Stimulated activated CD4-positive, alpha-beta T cell treated with anti-CD3 and anti-CD28 coated beads, Interleukin-15, amount 100 ng/mL, for 1 hour (primary cell): ENCODE data around the gene TRABD2B.

Experiments used
- DNase-seq, 2 donors: peaks; one replicate each; pipeline ENCODE4 v3.0.0-alpha.2; 2020; ENCODE audit warnings: low read depth in 1 of 2, low spot score in 1 of 2

The TRABD2B gene

DNA sequence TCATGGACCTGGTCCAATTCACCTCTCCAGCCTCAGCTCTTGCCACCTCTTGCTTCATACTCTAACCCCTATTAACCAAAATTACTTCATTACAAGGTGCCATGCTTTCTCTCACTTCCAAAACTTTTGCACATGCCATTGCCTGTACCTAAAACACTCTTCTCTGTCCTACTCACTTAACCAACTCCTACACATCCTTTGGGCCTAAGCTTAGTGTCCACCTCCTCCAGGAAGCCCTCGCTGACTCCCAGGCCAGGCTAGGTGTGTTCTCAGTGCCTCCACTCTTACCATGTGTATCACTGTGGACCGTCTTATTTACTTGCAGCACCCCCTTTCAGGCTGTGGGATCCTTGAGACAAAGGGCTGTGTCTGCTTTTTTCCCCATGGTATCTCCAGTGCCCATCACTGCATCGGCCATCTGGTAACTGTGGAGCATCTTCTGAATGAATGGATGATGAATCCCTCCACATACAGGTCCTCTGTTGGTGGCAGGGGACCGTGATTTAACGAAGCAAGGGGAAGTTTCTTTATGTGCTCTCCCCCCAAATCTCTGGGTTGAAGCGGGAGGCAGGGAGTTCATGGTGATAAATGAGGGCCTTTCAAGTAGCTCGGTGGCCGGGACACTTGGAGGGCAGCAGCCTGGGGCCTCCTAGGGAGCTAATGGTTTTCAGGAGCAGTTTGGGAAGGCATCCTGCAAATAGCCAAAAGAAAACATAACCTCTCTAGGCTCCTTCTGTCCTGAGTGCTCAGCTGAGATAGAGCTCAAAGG is 111.9 kb downstream of the TRABD2B start:
- DNase-seq: no peak

DNA sequence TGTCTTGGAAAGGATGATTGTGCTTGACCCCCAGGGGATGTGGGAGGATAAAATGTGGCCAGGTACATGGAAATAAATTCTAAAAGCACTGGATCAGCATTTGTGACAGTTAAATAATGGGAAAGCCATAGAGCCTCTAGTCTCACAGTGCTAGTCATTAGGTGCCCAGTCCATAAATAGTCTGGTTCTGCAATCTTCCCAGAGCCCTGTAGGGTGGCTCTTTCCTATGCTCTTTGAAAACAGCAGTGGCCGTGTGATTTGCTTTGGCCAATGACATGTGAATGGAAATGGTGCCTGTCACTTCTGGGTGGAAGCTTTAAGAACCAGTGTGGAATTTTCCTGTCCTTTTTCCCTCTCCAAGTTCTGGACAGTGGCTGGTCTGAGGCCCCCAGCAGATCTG is 113.2 kb downstream of the TRABD2B start:
- DNase-seq: no peak

DNA sequence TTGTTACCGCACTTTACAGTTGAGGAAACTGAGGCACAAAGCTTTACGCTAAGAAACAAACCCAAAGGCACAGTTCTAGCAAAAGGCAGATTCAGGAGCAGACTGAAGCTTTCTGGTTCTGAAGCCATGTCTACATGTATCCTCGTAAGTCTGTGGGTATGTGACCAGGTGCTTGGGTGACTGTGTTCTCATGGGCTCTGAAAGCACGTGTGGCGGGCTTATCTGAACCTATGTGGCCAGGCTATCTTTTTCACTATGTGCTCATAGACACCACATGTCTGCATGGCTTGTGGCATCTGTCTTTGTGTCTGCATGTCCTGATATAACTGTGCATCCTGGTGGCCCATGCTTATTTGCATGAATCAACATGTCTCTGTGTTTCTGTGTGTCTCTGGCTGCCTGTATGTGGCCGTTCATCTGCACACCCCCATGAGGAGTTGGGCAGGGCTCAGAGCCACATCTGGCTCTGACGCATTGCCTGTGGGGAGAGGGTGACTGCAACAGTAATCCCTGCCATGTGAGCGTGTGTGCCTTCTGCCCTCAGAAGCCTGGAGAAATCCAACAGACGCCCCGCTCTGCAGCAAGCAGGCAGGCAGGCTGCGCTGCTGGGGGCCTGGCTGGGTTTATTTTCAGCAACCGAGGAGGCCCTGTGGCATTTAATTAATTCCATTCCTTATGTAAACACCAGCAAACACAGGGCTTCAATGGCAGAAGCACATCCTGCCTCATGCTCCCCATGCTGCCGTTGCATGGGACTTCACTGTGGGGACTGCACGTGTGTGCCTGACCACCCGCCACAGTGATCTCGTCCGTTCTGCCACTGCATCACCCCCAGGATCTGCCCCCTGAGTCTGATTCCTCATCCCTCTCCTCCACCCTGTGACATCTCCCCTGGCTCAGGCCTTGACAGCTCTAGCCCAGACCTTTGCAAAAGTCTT is 115.4 kb downstream of the TRABD2B start:
- DNase-seq: no peak

DNA sequence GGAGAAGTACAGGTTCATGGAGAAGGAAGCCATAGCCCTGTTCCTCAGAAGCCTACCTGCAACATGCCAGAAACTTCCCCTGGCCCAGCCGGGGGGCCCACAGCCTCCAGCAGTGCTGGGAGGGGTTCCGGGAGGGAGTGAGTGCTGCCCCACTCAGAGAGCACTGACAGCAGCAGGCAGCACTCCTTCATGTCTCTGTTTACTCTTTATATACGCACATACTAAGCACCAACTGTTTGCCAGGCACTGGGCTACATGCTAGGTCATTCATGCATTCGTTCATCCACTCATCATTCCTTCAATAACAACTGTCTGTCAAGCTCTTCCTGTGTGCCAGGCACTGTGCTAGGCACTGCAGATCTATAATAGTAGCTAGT is 120.6 kb downstream of the TRABD2B start:
- no peak for DNase-seq

DNA sequence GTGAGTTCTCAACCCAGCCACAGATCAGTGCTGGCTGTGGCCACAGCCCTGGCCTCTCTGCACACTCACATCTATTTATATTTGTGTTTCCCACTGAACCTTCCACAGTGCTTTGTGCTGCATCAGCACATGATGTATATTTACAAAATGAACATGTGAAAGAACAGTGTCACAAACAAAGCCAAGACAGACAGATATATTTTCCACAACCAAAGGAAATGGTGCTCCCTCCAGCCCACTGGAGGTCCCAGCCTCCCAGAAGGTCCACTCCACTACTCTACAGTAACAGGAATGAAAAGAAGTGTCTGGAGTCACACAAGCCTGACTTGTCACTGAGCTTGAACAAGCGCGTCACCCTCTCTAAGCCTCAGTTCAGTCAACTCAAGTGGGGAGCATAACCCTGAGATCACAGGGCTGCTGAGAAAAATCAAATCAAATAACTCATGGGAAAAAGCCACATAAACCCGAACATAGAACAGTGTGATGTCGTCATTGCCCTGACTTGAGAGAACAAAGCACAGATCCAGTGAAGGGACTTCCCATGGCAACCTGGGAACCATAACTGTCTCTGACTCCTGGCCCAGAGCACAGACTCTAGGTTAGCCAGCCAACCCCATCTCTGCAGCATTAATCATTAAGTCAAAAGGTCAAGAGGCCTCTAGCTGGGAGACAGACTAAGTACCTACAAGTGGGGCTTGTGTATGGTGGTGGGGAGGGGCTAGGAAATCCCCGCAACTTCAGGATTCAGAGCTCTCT is 121.2 kb downstream of the TRABD2B start:
- DNase-seq: no peak

DNA sequence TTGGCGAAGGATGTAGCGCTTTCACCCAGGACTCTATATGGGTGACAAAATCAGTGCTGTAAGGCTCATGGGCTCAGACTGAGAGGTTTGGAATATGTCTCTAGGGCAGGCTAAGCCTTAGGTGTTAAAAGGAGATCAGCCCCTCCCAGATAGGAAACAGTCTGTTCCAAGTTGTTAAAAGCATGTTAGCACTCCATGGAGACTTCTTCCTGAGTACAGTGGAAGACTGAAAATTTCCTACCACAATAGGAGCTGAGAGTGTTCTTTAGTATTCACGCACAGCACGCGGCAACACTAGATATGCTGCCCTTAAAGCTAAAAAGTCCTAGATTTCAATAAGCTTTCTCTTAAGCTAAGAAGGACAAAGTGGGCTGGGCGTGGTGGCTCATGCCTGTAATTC is 122.1 kb downstream of the TRABD2B start:
- no peak for DNase-seq

DNA sequence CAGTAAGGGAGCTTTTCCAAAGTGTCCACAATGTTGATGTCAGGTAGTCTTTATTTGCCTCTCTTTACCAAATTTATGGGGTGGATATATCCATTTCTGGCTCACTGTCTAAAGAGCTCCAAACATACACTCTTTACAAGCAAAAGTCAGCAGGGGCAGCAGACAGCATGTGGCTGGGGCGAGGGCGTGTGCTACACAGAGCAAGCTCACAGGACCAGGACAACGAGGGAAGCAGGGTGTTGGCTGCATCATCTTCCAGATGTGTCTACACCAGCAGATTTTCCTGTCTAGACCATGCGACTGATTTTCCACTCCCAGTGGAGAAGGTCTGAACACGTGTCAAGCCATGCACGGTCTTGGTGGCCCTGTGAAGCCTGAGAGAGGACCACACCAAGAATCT is 123.8 kb downstream of the TRABD2B start:
- no peak for DNase-seq

DNA sequence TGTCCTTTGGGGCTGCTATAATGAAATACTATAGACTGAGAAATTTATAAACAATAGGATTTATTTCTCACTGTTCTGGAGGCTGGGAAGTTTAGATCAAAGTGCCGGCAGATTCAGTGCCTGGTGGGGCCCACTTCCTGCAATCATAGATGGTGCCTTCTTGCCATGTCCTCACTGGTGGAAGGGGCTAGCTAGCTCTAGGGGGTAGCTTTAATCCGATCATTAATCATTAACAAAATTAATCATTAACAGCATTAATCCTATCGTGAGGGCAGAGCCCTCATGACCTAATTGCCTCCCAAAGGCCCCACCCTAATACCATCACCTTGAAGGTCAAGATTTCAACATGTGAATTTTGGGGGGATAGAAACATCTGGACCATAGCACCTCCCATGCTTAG is 124.3 kb downstream of the TRABD2B start:
- no peak for DNase-seq

DNA sequence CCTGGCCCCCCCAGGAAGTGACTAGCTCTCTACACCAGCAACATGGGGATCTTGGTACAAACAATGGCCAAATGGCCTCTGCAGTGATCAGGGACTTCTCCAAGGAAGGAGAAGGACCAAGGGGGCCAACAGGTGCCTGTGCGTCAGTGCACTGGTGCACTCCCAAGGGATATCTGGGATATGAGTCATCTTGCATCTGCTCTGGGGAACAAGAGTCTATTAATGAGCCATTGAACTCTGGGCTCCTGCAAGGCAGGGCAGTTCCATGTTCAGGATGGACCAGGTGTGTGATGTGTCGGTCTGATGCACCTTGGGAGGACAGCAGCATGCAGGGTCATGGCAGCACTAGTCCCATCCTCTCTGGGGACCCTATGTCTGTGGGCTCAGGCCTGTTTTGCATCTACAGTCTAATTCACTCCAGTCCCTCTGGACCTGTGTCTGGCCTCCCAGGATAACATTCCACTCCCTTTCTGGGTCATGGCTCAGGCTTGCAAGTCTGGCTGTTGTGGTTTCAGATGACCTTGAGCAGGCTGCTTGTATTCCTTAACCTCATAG is 125.3 kb downstream of the TRABD2B start:
- DNase-seq: no peak

DNA sequence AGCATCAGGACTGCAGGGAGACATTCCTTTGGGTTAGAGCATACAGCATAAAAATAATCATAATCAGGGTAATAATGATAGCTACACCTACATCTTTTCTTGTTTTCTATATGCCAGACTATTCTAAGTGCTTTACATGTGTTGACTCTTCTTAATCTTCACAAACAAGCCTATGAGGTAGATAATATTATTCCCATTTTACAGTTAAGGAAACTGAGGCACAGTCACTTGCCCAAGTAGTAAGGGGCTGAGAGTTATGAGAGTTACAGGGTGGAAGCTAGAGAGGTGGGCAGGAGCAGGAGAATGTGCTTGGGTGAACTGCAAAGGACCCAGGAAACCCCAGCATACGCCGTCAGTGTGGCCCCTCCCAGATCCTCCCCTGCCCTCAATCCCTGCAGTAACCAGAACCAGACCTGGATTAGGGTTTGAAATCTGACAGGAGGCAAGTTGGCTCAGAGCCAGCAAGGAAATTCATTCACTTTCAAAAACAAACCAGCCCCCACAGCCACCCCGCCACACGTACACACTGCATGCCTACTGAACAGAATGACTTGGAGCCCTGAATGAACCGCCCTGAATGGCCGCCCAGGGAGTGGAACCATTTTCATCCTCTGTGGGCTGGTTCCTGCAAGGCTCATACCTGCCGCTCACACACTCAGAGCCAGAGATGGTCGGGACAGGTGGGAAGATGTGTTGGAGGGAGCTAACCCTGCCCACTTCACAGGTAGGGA is 126.1 kb downstream of the TRABD2B start:
- DNase-seq: no peak

DNA sequence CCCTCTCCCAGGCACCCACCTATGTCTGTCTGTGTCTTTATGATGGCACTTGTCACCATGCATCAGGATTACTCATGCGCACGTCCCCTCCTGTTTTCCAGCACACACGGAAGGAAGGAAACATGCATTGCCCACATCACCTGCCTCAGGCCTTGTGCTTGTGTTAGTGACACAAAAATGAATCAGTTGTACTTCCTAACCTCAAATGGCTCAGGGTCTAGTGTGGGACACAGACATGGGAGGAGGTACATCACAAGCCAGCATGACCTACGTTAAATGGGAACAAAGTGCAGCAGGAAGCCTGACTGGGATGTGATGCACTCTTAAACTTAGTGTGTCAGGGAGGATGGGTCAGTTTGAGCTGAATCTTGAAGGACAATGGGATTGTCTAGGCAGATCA is 126.7 kb downstream of the TRABD2B start:
- no peak for DNase-seq

DNA sequence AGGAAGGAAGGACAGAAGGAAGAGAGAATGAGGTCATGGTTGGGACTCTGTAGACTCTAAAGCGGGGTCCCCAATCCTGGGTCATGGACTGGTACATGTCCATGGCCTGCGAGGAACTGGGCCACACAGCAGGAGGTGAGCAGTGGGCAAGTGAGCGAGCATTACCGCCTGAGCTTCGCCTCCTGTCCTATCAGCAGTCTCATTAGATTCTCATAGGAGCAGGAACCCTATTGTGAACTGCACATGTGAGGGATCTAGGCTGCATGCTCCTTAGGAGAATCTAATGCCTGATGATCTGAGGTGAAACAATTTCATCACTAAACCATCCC is 128.9 kb downstream of the TRABD2B start:
- DNase-seq: no peak

DNA sequence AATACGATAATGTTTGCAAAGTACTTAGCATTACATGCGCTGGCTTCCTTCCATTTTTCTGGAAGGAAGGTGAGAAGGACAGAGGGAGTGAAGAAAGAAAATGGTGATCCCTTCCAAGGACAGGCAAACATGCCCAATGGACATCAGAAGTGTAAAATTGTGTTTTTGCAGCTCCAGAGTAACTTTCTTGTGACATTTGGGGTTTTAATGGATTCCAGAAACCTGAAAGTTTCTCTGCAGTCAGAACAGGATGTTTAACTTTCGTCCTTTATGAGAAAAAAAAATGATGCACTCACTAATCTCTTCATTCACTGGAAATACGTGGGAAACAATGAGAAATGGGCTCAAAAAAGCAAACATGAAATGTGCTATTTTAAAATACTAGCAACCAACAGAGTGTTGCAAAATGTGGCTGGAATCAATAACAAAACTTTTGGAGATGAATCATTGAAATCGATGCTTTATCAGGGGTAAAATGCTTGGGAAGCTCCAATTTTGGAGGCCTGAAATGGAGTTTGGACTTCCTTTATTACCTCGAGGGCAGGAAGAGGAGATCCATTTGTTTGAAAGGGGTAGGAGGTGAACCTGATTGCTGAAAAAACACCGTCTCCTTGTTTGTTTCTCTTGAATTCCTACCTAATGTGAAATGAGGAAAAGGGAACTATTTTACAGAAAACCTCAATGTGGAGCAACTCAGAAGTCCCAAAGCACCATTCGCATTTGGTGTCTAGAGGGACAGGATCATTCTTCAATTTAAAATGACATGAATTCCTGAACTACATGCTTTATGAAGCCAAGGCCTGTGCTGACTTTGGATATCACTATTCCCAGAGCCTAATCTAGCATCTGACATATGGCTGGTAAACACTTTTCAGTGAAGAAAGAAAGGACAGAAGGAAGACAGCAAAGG is 129.5 kb downstream of the TRABD2B start:
- no peak for DNase-seq

DNA sequence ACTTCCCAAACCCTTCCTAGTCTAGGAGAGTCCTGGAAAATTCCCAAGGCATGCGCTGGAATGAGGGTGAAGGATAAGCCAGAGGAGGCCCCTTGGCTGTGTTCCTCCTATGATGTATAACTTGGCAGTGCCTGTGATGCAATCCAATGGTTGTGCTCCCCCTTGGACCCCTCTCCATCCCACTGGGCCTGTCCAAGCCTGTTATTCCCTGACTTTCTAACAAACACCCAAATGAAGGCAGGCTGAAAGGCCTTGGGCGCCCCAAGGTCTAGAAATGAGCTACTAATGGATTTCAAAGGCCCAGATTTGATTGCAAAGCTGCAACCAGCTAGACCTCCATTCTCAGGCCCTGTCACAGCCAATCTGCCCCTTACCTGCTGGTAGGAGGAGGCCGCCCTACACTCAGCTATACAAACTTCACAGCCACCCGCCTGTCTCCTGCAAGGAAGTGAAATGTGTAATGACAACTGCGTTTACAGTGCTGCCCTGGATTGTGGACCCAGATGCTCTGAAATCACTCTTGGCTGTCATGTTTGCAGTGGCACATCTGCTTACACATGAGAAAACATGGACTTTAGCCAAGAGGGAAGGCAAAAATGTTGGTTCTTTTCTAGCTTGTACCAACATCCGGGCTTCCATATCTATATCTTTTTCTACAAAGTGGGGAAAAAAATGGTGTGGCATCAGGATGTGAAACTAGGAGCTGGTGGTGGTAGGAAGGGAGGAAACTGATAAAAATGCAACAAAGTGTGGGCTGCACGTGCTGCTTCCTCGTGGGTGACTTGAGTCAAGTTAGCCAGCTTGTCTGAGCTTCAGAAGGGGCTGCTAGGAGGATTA is 130.4 kb downstream of the TRABD2B start:
- DNase-seq: no peak

DNA sequence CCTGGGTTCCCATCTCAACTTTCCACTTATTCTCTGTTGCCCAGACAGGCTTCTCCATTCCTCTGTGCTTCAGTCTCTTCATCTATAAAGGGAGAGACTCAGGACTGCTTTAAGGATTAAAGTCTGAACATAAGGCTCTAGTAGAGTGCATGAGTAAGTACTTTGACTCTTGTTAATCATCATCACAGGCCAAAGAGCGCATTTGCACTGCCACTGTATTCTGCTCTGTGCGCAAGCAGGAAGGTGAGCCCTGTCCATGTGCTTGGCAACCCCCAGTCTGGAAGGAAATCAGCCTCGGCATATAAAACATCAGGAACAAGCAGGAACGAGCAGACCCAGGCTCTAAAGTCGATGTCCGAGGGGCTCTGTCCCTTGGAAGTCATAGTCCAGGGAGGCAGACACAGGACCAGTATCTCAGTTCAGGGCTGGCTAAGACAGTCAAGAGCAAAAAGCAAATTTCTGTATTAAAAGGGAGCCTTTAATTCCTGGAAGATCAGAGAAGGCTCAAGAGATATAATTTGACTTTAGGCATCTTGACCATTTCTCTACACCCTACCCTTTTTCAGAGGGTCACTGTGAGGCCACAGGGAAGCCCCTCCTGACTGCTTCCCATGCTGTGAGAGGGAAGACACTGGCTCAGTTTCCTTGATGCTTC is 131.2 kb downstream of the TRABD2B start:
- DNase-seq: no peak

DNA sequence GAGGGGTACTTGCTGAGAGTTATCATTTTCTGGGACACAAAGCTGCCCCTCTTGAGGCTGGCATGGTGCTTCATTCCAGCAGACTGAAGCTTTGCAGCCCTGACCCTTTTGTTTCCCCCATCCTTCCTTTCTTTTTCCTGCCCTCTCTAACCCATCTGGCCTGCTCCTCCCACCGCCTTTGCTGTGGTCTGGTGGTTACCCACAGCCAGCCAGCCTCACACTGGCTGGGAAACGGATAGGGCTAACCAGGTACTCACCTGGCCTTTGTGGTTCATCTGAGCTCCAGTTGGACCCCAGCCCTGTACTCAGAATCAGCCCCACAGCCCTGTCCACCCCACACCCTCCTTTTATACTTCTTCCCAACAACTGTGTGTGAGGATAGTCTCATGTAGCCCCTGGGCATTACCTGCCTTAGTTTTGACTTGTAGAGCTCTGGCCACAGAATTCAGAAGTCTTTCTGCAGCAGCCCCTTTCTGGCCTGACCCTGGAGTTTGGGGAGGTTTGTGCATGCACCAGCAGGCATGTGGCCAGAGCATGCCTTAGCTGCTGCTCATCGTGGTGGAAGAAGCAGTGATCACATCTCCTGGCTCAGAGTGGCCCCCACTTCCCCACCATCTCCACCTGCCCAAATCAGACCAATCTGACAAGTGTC is 138.0 kb downstream of the TRABD2B start:
- no peak for DNase-seq

DNA sequence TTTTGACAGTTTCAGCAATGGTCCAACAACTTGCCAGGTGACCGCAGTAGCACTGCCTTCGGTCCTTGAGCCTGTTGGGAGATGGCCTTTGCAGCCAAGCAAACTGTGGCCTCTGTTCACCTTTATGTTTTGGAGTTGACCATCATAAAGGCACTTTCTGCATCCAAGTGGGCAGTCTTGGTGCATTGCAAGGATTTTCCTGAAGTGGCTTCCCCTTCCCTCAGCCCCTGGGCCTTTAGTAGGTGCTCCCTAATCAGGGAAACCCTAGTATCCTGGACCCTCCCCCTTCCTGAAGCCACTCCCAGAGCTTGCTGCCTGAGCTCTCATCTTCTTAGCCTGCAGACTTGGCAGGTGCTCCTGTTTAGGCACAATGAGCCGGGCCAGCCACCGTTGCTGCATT is 140.2 kb downstream of the TRABD2B start:
- DNase-seq: no peak

DNA sequence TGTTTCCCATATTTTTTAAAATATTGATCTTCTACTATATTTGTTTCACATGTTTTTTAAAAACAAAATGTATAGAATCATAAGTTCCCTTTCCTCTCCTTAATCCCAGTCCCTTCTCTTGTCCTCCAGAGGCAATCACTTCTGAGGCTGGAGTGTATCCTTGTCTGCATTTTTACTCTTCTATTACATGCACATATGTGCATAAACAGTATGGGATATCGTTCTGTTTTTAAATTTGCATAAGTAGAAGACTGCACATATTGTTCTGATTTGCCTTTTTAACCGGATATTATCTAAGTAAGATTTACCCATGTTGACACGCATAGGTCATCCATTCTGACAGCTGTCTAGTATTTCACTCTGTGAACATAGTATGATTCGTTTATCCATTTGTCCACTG is 142.0 kb downstream of the TRABD2B start:
- no peak for DNase-seq
